A673 (cell line): ENCODE measurements around the gene RALGAPA2.

Experiments
- CTCF ChIP-seq: fragments of 300-800, 200-600 bp; sonication (generic); conservative IDR thresholded peaks from 2 replicates; pipeline ENCODE4 v1.5.1; 2017; ENCODE audit warnings: low read depth, mild to moderate bottlenecking, antibody characterized with exemption, low read length, moderate library complexity, mixed read lengths
- EZH2 ChIP-seq: fragments of 200-600 bp; sonication (generic); IDR thresholded peaks from 2 replicates; pipeline ENCODE4 v1.6.1; 2017; ENCODE audit warnings: borderline replicate concordance, low read depth, mild to moderate bottlenecking, mixed read lengths, antibody characterized with exemption, low read length; ENCODE audit not compliant: poor library complexity, severe bottlenecking

GRCh38 chr20:20456741-20457140 is 255.7 kb downstream of the RALGAPA2 start:
- TF ChIP-seq EZH2 (no peak), CTCF (no peak)
